Keratinocyte (primary cell): ENCODE results near the gene RPL18A.

Source experiments
- EZH2 ChIP-seq: IDR thresholded peaks from one replicate; pipeline ENCODE4 v1.6.1; 2012; ENCODE audit warnings: inconsistent platforms, mild to moderate bottlenecking, low read length, moderate library complexity
- TF ChIP-seq, protein P1 (sequence below), 3 experiments: IDR thresholded peaks in 1 of 3; conservative IDR thresholded peaks in 1 of 3; optimal IDR thresholded peaks in 1 of 3; 2 replicates in 2 of 3; 3 replicates in 1 of 3; pipeline versions ENCODE3 to v1.5.1; 2011; ENCODE audit warnings: low read length in 3 of 3, mild to moderate bottlenecking in 3 of 3, moderate library complexity in 2 of 3, control low read depth in 1 of 3, inconsistent platforms in 1 of 3; ENCODE audit not compliant: insufficient read depth in 2 of 3; ENCODE audit errors: extremely low read depth in 1 of 3

DNA sequence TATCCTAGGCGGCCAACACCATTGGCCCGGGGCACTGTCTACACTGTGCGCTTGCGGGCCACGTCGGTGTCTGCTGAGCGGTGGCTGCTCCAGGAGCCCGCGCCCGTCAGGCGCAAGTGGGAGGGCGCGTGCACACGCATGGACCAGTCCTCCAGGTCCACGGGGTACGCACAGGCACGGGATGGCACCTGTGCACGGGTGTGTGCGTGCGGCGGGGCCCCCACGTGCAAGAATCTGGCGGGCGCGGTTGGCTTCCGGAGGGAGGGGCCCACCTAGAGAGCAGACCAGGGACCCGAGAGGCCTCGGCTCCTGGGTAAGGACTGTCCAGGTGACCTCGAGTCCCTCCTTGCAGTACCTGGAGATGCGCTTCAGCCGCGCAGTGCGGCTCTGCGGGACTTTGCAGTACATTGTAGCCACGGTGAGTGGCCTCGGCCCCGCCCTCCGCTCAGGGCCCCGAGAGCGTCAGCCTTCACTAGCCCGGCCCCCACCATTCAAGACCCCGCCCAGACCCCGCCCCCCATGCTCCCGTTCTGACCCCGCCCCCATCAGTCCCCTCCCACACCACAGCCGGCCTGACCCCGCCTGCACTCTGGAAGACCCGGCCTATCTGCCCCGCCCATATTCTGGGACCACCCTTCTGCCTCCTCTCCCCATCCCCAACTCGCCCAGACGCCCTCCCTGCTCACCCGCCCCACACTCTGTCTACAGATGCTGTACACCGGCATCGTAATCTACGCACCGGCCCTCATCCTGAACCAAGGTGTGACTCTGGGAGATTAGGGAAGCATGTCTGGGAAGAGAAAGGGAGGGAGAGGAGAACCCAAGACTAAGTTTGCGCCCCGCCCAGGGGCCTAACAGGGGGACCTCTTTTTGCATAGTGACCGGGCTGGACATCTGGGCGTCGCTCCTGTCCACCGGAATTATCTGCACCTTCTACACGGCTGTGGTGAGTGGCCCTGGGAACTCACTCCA lies 14.4 kb downstream of the RPL18A start:
- TF ChIP-seq, protein P1, sequence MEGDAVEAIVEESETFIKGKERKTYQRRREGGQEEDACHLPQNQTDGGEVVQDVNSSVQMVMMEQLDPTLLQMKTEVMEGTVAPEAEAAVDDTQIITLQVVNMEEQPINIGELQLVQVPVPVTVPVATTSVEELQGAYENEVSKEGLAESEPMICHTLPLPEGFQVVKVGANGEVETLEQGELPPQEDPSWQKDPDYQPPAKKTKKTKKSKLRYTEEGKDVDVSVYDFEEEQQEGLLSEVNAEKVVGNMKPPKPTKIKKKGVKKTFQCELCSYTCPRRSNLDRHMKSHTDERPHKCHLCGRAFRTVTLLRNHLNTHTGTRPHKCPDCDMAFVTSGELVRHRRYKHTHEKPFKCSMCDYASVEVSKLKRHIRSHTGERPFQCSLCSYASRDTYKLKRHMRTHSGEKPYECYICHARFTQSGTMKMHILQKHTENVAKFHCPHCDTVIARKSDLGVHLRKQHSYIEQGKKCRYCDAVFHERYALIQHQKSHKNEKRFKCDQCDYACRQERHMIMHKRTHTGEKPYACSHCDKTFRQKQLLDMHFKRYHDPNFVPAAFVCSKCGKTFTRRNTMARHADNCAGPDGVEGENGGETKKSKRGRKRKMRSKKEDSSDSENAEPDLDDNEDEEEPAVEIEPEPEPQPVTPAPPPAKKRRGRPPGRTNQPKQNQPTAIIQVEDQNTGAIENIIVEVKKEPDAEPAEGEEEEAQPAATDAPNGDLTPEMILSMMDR (optimal IDR thresholded peaks at IDR 0.05 in 1 of 3, IDR thresholded peaks at IDR 0.05 in 1 of 3, conservative IDR thresholded peaks at IDR 0.05 in 1 of 3; ENCODE audit: extremely low read depth in 1 of 3, insufficient read depth in 2 of 3, low read length in 3 of 3): no peak
- peak; percentile 18 for TF ChIP-seq EZH2
